ENCODE data around the gene QRFP.
"Not testable (repeated sequence)": the region's sequence is repeated elsewhere in the genome, so short reads cannot be mapped to it uniquely, and the experiment has no call there.

The QRFP gene

DNA sequence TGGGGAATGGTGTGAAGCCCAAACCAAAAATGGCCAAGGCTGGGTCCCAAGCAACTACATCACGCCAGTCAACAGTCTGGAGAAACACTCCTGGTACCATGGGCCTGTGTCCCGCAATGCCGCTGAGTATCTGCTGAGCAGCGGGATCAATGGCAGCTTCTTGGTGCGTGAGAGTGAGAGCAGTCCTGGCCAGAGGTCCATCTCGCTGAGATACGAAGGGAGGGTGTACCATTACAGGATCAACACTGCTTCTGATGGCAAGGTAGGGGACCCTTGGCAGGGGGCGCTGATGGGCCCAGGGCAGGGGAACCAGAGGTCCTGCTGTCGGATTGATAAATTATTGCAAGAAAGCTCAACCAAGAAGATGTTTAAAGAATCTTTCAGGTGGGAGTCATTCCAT, 41.8 kb downstream of the QRFP start:
- TF ChIP-seq CTCF (IDR thresholded peaks at IDR 0.05; ENCODE audit: control extremely low read depth, extremely low read depth, low read depth, missing control alignments) = no peak
- ChIA-PET POLR2A (no interaction called here), CTCF (interaction anchor here (1.0 to 3.4 kb wide), 10 partner anchors 9 to 153 kb away, joined by 3 to 18 read pairs (median 4); no protein-coding TSS in a partner anchor)
- no peak for DNase-seq (ENCODE audit: extremely low spot score)

DNA sequence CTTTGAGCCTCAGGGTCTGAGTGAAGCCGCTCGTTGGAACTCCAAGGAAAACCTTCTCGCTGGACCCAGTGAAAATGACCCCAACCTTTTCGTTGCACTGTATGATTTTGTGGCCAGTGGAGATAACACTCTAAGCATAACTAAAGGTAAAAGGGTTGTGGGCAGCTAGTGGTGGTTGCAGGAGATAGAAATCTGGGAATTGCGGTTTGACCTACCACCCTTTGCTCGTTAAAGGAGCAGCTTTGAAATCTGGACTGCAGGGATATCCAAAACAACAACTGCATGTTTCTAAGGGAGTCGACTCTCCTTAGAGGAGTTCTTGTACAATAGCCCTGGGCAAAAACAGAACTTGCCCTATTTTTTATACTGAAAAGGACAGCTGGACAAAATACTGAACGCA, 42.5 kb downstream of the QRFP start:
- TF ChIP-seq CTCF (IDR thresholded peaks at IDR 0.05; ENCODE audit: control extremely low read depth, extremely low read depth, low read depth, missing control alignments) = no peak
- ChIA-PET CTCF (interaction anchor here (1.3 to 3.4 kb wide), 8 partner anchors 12 to 153 kb away, joined by 3 to 18 read pairs (median 4); no protein-coding TSS in a partner anchor), POLR2A (no interaction called here)
- no peak for DNase-seq (ENCODE audit: extremely low spot score)

DNA sequence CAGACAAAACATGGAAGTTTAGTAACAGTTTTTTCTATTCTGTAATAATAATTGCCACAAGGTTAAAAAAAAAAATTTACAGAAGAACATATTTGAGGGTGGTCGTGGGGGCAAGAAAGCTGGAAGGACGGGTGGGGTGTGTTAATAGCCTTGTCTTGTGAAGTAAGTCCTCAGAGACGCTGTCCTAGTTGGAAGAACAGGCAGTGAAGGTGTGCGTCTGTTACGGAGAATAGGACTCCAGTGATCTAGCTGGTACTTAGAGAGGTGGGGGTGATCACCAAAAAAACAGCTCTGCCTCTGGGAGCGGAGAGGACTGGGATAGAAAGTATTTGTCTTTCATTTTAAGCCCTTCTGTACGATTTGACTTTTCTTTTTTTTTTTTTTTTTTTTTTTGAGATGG, 43.8 kb downstream of the QRFP start:
- no peak for TF ChIP-seq CTCF (IDR thresholded peaks at IDR 0.05; ENCODE audit: control extremely low read depth, extremely low read depth, low read depth, missing control alignments)
- POLR2A ChIA-PET = no interaction called here
- CTCF ChIA-PET = interaction anchor here (1.0 to 4.1 kb wide), 5 partner anchors 11 to 151 kb away, joined by 3 to 25 read pairs (median 10); no protein-coding TSS in a partner anchor
- DNase-seq (ENCODE audit: extremely low spot score) = no peak

DNA sequence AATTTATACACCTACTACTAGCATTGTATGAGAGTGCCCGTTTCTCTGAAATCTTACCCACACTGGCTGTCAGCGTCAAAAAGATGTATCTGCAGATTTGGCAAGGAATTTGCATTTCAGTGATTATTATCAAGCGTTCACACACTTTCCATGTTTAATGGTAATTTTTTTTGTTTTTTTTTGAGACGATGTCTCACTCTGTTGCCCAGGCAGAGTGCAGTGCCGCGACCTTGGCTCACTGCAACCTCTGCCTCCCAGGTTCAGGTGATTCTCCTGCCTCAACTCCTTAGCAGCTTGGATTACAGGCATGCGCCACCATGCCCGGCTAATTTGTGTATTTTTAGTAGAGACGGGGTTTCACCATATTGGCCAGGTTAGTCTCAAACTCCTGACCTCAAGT, 47.3 kb downstream of the QRFP start:
- TF ChIP-seq CTCF (IDR thresholded peaks at IDR 0.05; ENCODE audit: control extremely low read depth, extremely low read depth, low read depth, missing control alignments) = no peak
- no peak for DNase-seq (ENCODE audit: extremely low spot score)
- ChIA-PET POLR2A (no interaction called here), CTCF (interaction anchor here (4.1 kb wide), 1 partner anchor 14 kb away, joined by 25 read pairs; no protein-coding TSS in a partner anchor)

DNA sequence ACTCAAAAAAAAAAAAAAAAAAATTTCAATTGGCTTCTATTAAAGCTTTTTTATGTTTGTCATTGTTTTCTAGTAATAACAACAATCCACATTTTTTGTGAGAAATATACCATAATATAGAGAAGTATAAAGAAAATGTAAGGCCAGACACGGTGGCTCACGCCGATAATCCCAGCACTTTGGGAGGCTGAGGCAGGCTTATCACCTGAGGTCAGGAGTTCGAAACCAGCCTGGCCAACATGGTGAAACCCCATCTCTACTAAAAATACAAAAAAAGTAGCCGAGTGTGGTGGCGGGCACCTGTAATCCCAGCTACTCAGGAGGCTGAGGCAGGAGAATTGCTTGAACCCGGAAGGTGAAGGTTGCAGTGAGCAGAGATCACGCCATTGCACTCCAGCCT, 48.1 kb downstream of the QRFP start:
- CTCF ChIA-PET = interaction anchor here (0.8 to 1.0 kb wide), 2 partner anchors 17 to 147 kb away, joined by 3 to 4 read pairs; no protein-coding TSS in a partner anchor

DNA sequence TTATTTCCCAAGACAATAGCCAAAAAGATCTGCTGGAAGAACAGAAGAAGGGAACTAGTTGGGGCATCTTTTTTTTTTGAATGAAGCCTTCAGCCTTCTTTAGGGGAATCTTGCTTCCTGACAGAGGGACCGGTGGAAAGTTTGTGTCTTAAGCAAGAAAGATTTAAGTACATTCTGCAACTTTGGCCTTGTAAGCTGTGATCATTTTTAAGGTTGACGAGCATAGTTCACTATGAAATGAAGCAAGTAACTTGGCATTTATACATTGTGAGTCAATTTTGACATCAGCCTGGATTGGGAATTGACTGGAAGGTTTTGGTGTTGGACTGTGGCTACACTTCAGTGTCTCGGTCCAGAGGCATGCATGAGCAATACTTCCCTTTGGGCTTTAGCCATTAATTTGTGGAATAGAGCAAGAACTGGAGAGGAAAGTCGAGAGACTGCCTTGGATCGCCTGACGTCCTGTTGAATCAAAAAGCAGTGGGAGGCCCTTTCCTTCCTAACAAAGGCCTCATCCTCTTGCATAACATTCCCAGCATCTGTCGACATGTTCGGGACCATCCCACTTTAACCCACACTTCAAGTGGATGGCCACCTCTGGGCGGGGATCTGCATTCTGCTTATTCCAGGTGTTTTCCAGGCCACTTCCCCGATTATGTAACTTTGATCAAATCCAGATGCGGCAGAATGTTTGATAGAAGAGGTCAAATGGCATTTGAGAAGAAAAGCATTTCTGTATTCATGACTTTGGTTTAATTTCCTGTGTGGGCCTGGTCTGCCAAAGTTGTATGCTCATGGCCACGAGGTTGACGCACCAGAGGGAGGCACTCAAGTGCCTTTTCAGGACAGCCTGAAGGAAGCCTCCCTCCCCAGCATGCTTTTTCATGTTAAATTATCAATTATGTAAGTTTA, 49.0 kb downstream of the QRFP start:
- no peak for DNase-seq (ENCODE audit: extremely low spot score)
- POLR2A ChIA-PET = no interaction called here
- CTCF ChIA-PET = interaction anchor here (0.8 to 1.6 kb wide), 3 partner anchors 18 to 147 kb away, joined by 3 to 4 read pairs (median 4); no protein-coding TSS in a partner anchor

More for the DNA sequence above, 48.1 kb downstream of the QRFP start:
- POLR2A ChIA-PET = interaction anchor here (0.6 kb wide), 1 partner anchor 401 kb away, joined by 3 read pairs; no protein-coding TSS in a partner anchor
- not testable (repeated sequence) for DNase-seq (ENCODE audit: extremely low spot score)

More for the DNA sequence above, 49.0 kb downstream of the QRFP start:
- TF ChIP-seq CTCF (IDR thresholded peaks at IDR 0.05; ENCODE audit: control extremely low read depth, extremely low read depth, low read depth, missing control alignments) = no peak
